Dendritic cell treated with granulocyte-macrophage colony-stimulating factor and Interleukin-4, amounts not matched to agents 40 ng/mL and 50 ng/mL, for 4 days (primary cell): ENCODE results near the gene SLC10A3.

ENCODE experiments used
- H3K27ac Mint-ChIP-seq: one replicate; pipeline ENCODE4 v1.8.0; 2022; ENCODE audit warnings: mild to moderate bottlenecking, mixed read lengths
- H3K27me3 Mint-ChIP-seq: one replicate; pipeline ENCODE4 v1.8.0; 2022; ENCODE audit warnings: mild to moderate bottlenecking, mixed read lengths
- H3K36me3 Mint-ChIP-seq: one replicate; pipeline ENCODE4 v1.8.0; 2022; ENCODE audit warnings: low read depth, mixed read lengths
- H3K4me1 Mint-ChIP-seq: one replicate; pipeline ENCODE4 v1.8.0; 2022; ENCODE audit warnings: low read depth, mixed read lengths
- H3K4me3 Mint-ChIP-seq: one replicate; pipeline ENCODE4 v1.8.0; 2022; ENCODE audit warnings: mild to moderate bottlenecking, moderate library complexity, mixed read lengths
- H3K9me3 Mint-ChIP-seq: one replicate; pipeline ENCODE4 v1.8.0; 2022; ENCODE audit warnings: mixed read lengths
- intact Hi-C: fragments of 100-400 bp; cut with micrococcal nuclease; formaldehyde crosslinking; loops from one replicate; pipeline ENCODE4 v1.15.0; 2022

Gene SLC10A3

GRCh38 chrX:154483325-154483724, 7.1 kb downstream of the SLC10A3 start:
- peaks cover 1% of the 10 kb centered on the region for H3K27me3 Mint-ChIP-seq
- H3K36me3 Mint-ChIP-seq = peaks cover 37% of the 10 kb centered on the region
- intact Hi-C loops = no loop called here
- H3K9me3 Mint-ChIP-seq = no peaks in the 10 kb centered on the region
- H3K27ac Mint-ChIP-seq = no peak overlapping the region
- H3K4me3 Mint-ChIP-seq = no peak overlapping the region
- peaks cover 28% of the 10 kb centered on the region for H3K4me1 Mint-ChIP-seq

GRCh38 chrX:154482786-154483185, 7.6 kb downstream of the SLC10A3 start:
- Mint-ChIP-seq H3K4me1 (peaks cover 22% of the 10 kb centered on the region), H3K9me3 (no peaks in the 10 kb centered on the region), H3K27ac (peak overlapping the region; percentile 3), H3K4me3 (no peak overlapping the region), H3K36me3 (peaks cover 31% of the 10 kb centered on the region), H3K27me3 (peaks cover 1% of the 10 kb centered on the region)
- intact Hi-C loops = no loop called here

- Mint-ChIP-seq H3K27ac (peak overlapping the region; percentile 3), H3K36me3 (peaks cover 27% of the 10 kb centered on the region), H3K27me3 (no peaks in the 10 kb centered on the region), H3K4me1 (peaks cover 20% of the 10 kb centered on the region), H3K4me3 (no peak overlapping the region), H3K9me3 (no peaks in the 10 kb centered on the region)
- intact Hi-C loops = no loop called here
These were observed 8.4 kb downstream of the SLC10A3 start for GRCh38 chrX:154481911-154482601.

GRCh38 chrX:154481195-154481594, 9.2 kb downstream of the SLC10A3 start:
- Mint-ChIP-seq H3K27ac (no peak overlapping the region), H3K27me3 (no peaks in the 10 kb centered on the region), H3K4me3 (no peak overlapping the region), H3K36me3 (peaks cover 34% of the 10 kb centered on the region), H3K4me1 (peaks cover 27% of the 10 kb centered on the region), H3K9me3 (no peaks in the 10 kb centered on the region)
- intact Hi-C loops = no loop called here

GRCh38 chrX:154478728-154479622, 11.5 kb downstream of the SLC10A3 start, which contains the start of gene LAGE3:
Gene LAGE3, minus strand, starts transcription at chrX:154479281. Its CDS starts 366 bp downstream, at chrX:154478915.
- Mint-ChIP-seq H3K36me3 (peaks cover 28% of the 10 kb centered on the region), H3K4me1 (peaks cover 19% of the 10 kb centered on the region), H3K27me3 (no peaks in the 10 kb centered on the region), H3K9me3 (no peaks in the 10 kb centered on the region), H3K27ac (peak within 1 kb of the TSS; percentile 89), H3K4me3 (peak within 1 kb of the TSS; percentile 78)
- intact Hi-C loops = no loop called here

- Mint-ChIP-seq H3K36me3 (peaks cover 28% of the 10 kb centered on the region), H3K27me3 (no peaks in the 10 kb centered on the region), H3K4me1 (peaks cover 23% of the 10 kb centered on the region), H3K9me3 (no peaks in the 10 kb centered on the region), H3K4me3 (peak overlapping the region; percentile 78), H3K27ac (peak overlapping the region; percentile 89)
- intact Hi-C loops = no loop called here
These were observed 12.4 kb downstream of the SLC10A3 start for GRCh38 chrX:154477891-154478477.

GRCh38 chrX:154476821-154477220, 13.6 kb downstream of the SLC10A3 start:
- H3K9me3 Mint-ChIP-seq = no peaks in the 10 kb centered on the region
- intact Hi-C loops = no loop called here
- H3K4me1 Mint-ChIP-seq = peaks cover 27% of the 10 kb centered on the region
- peaks cover 39% of the 10 kb centered on the region for H3K36me3 Mint-ChIP-seq
- no peak overlapping the region for H3K4me3 Mint-ChIP-seq
- no peak overlapping the region for H3K27ac Mint-ChIP-seq
- H3K27me3 Mint-ChIP-seq = no peaks in the 10 kb centered on the region

- H3K36me3 Mint-ChIP-seq = peaks cover 70% of the 10 kb centered on the region
- H3K27me3 Mint-ChIP-seq = no peaks in the 10 kb centered on the region
- H3K4me3 Mint-ChIP-seq = no peak overlapping the region
- intact Hi-C loops = no loop called here
- no peaks in the 10 kb centered on the region for H3K9me3 Mint-ChIP-seq
- no peak overlapping the region for H3K27ac Mint-ChIP-seq
- peaks cover 20% of the 10 kb centered on the region for H3K4me1 Mint-ChIP-seq
These were observed 16.7 kb downstream of the SLC10A3 start for GRCh38 chrX:154473683-154474082.

GRCh38 chrX:154472685-154473632, 17.5 kb downstream of the SLC10A3 start:
- Mint-ChIP-seq H3K4me3 (no peak overlapping the region), H3K4me1 (peaks cover 20% of the 10 kb centered on the region), H3K27ac (no peak overlapping the region), H3K27me3 (no peaks in the 10 kb centered on the region), H3K36me3 (peaks cover 78% of the 10 kb centered on the region), H3K9me3 (no peaks in the 10 kb centered on the region)
- intact Hi-C loops = no loop called here

GRCh38 chrX:154471839-154472684, 18.4 kb downstream of the SLC10A3 start:
- Mint-ChIP-seq H3K4me3 (no peak overlapping the region), H3K4me1 (peaks cover 20% of the 10 kb centered on the region), H3K9me3 (no peaks in the 10 kb centered on the region), H3K27me3 (no peaks in the 10 kb centered on the region), H3K27ac (no peak overlapping the region), H3K36me3 (peaks cover 87% of the 10 kb centered on the region)
- intact Hi-C loops = no loop called here

- H3K4me1 Mint-ChIP-seq = peaks cover 14% of the 10 kb centered on the region
- intact Hi-C loops = no loop called here
- no peak overlapping the region for H3K4me3 Mint-ChIP-seq
- H3K9me3 Mint-ChIP-seq = no peaks in the 10 kb centered on the region
- no peak overlapping the region for H3K27ac Mint-ChIP-seq
- peaks cover 90% of the 10 kb centered on the region for H3K36me3 Mint-ChIP-seq
- no peaks in the 10 kb centered on the region for H3K27me3 Mint-ChIP-seq
These were observed 19.4 kb downstream of the SLC10A3 start for GRCh38 chrX:154470914-154471568.

GRCh38 chrX:154470434-154470833, 20.0 kb downstream of the SLC10A3 start:
- intact Hi-C loops = no loop called here
- peaks cover 14% of the 10 kb centered on the region for H3K4me1 Mint-ChIP-seq
- H3K36me3 Mint-ChIP-seq = peaks cover 92% of the 10 kb centered on the region
- H3K9me3 Mint-ChIP-seq = no peaks in the 10 kb centered on the region
- H3K27ac Mint-ChIP-seq = no peak overlapping the region
- no peak overlapping the region for H3K4me3 Mint-ChIP-seq
- no peaks in the 10 kb centered on the region for H3K27me3 Mint-ChIP-seq
